Measurements from ENCODE around the gene CPEB3. TPM values are rescaled to one million over a fixed set of nuclear protein-coding genes. Genes with fewer than 3 reads are reported as not detected.

CPEB3 gene
- total and polyA plus RNA-seq, 4 donors: 2.1 to 8.4 (median 5.1) TPM

DNA sequence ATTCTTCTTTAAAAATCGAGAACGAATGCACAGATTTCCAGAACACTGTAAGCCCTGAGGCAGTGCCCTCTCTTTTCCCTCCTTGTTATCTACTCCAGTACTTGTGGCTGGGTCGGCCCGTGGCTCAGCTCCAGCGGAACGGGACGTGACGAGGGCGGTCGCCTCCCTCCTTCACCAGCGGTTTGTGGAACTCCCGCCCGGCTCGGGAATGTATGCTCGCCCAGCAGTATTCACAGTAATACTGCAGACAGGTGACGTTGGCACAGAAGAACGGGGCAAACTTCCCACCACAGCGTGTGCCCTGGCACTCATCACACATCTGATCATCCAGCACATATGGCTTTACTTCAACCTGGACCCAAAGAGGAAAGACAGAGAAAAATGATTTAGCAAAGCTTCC is 238.8 kb downstream of the CPEB3 start:
- no peak for DNase-seq (ENCODE audit: low spot score)

More for the DNA sequence above, 238.8 kb downstream of the CPEB3 start:
- Histone ChIP-seq H3K27ac (ENCODE audit: low read depth in 1 of 2, low read length in 2 of 2) (no peak overlapping the region), H3K27me3 (ENCODE audit: control insufficient read depth in 4 of 4, insufficient read depth in 4 of 4, low read length in 3 of 4) (no peaks in the 10 kb centered on the region), H3K9me3 (ENCODE audit: control insufficient read depth in 4 of 4, low read length in 3 of 4) (no peaks in the 10 kb centered on the region), H3K4me1 (ENCODE audit: control insufficient read depth in 4 of 4, insufficient read depth in 4 of 4, low read length in 3 of 4) (peaks cover 0 to 2% (median 0%) of the 10 kb centered on the region in 4 donors), H3K9ac (ENCODE audit: low read depth in 1 of 2, low read length in 2 of 2) (no peak overlapping the region), H3K36me3 (ENCODE audit: control insufficient read depth in 4 of 4, insufficient read depth in 3 of 4, low read depth in 1 of 4, low read length in 3 of 4) (peaks cover 10 to 27% (median 15%) of the 10 kb centered on the region in 4 donors), H3K4me3 (ENCODE audit: low read depth in 1 of 3, low read length in 3 of 3) (no peak overlapping the region)
- TF ChIP-seq HNF4A (conservative IDR thresholded peaks at IDR 0.05): no peak
- no peak for TF ChIP-seq HNF4G (IDR thresholded peaks at IDR 0.05)
- TF ChIP-seq RXRA (IDR thresholded peaks at IDR 0.05): no peak
- TF ChIP-seq, protein P1, sequence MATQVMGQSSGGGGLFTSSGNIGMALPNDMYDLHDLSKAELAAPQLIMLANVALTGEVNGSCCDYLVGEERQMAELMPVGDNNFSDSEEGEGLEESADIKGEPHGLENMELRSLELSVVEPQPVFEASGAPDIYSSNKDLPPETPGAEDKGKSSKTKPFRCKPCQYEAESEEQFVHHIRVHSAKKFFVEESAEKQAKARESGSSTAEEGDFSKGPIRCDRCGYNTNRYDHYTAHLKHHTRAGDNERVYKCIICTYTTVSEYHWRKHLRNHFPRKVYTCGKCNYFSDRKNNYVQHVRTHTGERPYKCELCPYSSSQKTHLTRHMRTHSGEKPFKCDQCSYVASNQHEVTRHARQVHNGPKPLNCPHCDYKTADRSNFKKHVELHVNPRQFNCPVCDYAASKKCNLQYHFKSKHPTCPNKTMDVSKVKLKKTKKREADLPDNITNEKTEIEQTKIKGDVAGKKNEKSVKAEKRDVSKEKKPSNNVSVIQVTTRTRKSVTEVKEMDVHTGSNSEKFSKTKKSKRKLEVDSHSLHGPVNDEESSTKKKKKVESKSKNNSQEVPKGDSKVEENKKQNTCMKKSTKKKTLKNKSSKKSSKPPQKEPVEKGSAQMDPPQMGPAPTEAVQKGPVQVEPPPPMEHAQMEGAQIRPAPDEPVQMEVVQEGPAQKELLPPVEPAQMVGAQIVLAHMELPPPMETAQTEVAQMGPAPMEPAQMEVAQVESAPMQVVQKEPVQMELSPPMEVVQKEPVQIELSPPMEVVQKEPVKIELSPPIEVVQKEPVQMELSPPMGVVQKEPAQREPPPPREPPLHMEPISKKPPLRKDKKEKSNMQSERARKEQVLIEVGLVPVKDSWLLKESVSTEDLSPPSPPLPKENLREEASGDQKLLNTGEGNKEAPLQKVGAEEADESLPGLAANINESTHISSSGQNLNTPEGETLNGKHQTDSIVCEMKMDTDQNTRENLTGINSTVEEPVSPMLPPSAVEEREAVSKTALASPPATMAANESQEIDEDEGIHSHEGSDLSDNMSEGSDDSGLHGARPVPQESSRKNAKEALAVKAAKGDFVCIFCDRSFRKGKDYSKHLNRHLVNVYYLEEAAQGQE (IDR thresholded peaks at IDR 0.05): no peak
- TF ChIP-seq NR2F2 (IDR thresholded peaks at IDR 0.05): no peak
- TF ChIP-seq, protein P2, sequence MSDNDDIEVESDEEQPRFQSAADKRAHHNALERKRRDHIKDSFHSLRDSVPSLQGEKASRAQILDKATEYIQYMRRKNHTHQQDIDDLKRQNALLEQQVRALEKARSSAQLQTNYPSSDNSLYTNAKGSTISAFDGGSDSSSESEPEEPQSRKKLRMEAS (IDR thresholded peaks at IDR 0.05): no peak
- TF ChIP-seq GABPA (IDR thresholded peaks at IDR 0.05 in 1 of 2, conservative IDR thresholded peaks at IDR 0.05 in 1 of 2): no peak
- TF ChIP-seq RAD21 (IDR thresholded peaks at IDR 0.05): no peak
- TF ChIP-seq EGR1 (IDR thresholded peaks at IDR 0.05; ENCODE audit: low read depth in 2 of 2): no peak
- no peak for TF ChIP-seq SP1 (IDR thresholded peaks at IDR 0.05)
- TF ChIP-seq JUND (IDR thresholded peaks at IDR 0.05): no peak
- TF ChIP-seq, protein P3, sequence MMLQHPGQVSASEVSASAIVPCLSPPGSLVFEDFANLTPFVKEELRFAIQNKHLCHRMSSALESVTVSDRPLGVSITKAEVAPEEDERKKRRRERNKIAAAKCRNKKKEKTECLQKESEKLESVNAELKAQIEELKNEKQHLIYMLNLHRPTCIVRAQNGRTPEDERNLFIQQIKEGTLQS (IDR thresholded peaks at IDR 0.05): no peak
- TF ChIP-seq FOXA1 (IDR thresholded peaks at IDR 0.05): no peak
- TF ChIP-seq YY1 (IDR thresholded peaks at IDR 0.05): no peak
- TF ChIP-seq FOXA2 (IDR thresholded peaks at IDR 0.05): no peak
- TF ChIP-seq, protein P4, sequence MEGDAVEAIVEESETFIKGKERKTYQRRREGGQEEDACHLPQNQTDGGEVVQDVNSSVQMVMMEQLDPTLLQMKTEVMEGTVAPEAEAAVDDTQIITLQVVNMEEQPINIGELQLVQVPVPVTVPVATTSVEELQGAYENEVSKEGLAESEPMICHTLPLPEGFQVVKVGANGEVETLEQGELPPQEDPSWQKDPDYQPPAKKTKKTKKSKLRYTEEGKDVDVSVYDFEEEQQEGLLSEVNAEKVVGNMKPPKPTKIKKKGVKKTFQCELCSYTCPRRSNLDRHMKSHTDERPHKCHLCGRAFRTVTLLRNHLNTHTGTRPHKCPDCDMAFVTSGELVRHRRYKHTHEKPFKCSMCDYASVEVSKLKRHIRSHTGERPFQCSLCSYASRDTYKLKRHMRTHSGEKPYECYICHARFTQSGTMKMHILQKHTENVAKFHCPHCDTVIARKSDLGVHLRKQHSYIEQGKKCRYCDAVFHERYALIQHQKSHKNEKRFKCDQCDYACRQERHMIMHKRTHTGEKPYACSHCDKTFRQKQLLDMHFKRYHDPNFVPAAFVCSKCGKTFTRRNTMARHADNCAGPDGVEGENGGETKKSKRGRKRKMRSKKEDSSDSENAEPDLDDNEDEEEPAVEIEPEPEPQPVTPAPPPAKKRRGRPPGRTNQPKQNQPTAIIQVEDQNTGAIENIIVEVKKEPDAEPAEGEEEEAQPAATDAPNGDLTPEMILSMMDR (IDR thresholded peaks at IDR 0.05; ENCODE audit: low read depth, low read length, missing input control): no peak
- TF ChIP-seq, protein P5, sequence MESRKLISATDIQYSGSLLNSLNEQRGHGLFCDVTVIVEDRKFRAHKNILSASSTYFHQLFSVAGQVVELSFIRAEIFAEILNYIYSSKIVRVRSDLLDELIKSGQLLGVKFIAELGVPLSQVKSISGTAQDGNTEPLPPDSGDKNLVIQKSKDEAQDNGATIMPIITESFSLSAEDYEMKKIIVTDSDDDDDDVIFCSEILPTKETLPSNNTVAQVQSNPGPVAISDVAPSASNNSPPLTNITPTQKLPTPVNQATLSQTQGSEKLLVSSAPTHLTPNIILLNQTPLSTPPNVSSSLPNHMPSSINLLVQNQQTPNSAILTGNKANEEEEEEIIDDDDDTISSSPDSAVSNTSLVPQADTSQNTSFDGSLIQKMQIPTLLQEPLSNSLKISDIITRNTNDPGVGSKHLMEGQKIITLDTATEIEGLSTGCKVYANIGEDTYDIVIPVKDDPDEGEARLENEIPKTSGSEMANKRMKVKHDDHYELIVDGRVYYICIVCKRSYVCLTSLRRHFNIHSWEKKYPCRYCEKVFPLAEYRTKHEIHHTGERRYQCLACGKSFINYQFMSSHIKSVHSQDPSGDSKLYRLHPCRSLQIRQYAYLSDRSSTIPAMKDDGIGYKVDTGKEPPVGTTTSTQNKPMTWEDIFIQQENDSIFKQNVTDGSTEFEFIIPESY (IDR thresholded peaks at IDR 0.05): no peak
- TF ChIP-seq TAF1 (conservative IDR thresholded peaks at IDR 0.05): no peak
- WGBS: 95% methylated on average over 18 of the region's 18 CpGs

Measured in liver (tissue), 9 donors.